Lung (tissue), 12 donors: ENCODE results near the gene NDUFB6. TPM values are rescaled to one million over a fixed set of nuclear protein-coding genes. Genes with fewer than 3 reads are reported as not detected.

Experiments used
- ATAC-seq: fragments of 200-7000 bp; cut with Tn5 transposase; one replicate; pipeline ENCODE4 v1.9.1; 2020; ENCODE audit warnings: moderate number of reproducible peaks; ENCODE audit not compliant: insufficient read depth, low FRiP score
- DNase-seq, 3 donors: peaks; one replicate each; pipeline ENCODE4 v3.0.0-alpha.2; 2013 to 2017
- H3K27ac ChIP-seq, 2 donors: one replicate each; pipeline ENCODE4 v1.5.1; 2013; ENCODE audit warnings: mild to moderate bottlenecking in 2 of 2, moderate library complexity in 2 of 2, control low read depth in 1 of 2, inconsistent platforms in 1 of 2, low read depth in 1 of 2, low read length in 1 of 2
- H3K27me3 ChIP-seq, 3 donors: one replicate each; pipeline ENCODE4 v1.5.1; 2013; ENCODE audit warnings: low read length in 2 of 3; ENCODE audit not compliant: control insufficient read depth in 3 of 3, insufficient read depth in 3 of 3
- H3K36me3 ChIP-seq, 4 donors: one replicate each; pipeline ENCODE4 v1.5.1; 2013; ENCODE audit warnings: low read length in 4 of 4, mild to moderate bottlenecking in 1 of 4, moderate library complexity in 1 of 4; ENCODE audit not compliant: control insufficient read depth in 4 of 4, insufficient read depth in 4 of 4
- H3K4me1 ChIP-seq, 5 donors: one replicate each; pipeline ENCODE4 v1.5.1; 2013; ENCODE audit warnings: low read length in 5 of 5, mild to moderate bottlenecking in 2 of 5, moderate library complexity in 1 of 5; ENCODE audit not compliant: control insufficient read depth in 5 of 5, insufficient read depth in 5 of 5
- H3K4me3 ChIP-seq: one replicate; pipeline ENCODE4 v1.5.1; 2013; ENCODE audit warnings: mild to moderate bottlenecking, control low read depth, moderate library complexity
- H3K9ac ChIP-seq, 2 donors: one replicate each; pipeline ENCODE4 v1.5.1; 2013; ENCODE audit warnings: low read length in 2 of 2, control low read depth in 1 of 2; ENCODE audit not compliant: insufficient read depth in 1 of 2
- H3K9me3 ChIP-seq, 4 donors: one replicate each; pipeline ENCODE4 v1.5.1; 2013; ENCODE audit warnings: low read length in 3 of 4, mild to moderate bottlenecking in 1 of 4, moderate library complexity in 1 of 4; ENCODE audit not compliant: control insufficient read depth in 4 of 4, insufficient read depth in 3 of 4
- WGBS, 2 donors: extraction: QIAGEN DNeasy Blood & Tissue Kit; methylation state at CpG; one replicate each; pipeline ENCODE4 v1.1.7; 2013; 5-methylcytosine and 5-hydroxymethylcytosine counted together
- polyA plus RNA-seq, 2 donors: library from polyadenylated mRNA; stranded (reverse); fragments of 200-250 nt; gene quantifications; one replicate each; pipeline ENCODE4 v1.2.1, GENCODE V29; 2013
- total RNA-seq, 2 donors: library from RNA; depleted of rRNA in 1 of 2; stranded (reverse); fragments of >200 nt in 1 of 2; gene quantifications; one replicate each; pipeline ENCODE4 v1.2.1, GENCODE V29; 2014 to 2021
- TF ChIP-seq, protein P1 (sequence below): IDR thresholded peaks from 2 replicates; pipeline ENCODE4 v1.5.1; 2012; ENCODE audit warnings: mild to moderate bottlenecking; ENCODE audit errors: control extremely low read depth, extremely low read depth
- donor health status: control.
- donor health status: control.
- donor health status: Bipolar disorder and iron deficiency.
- donor health status: healthy.
- donor health status: DM: yes; HTN: yes; CAD: no.

Gene NDUFB6
- total and polyA plus RNA-seq, 4 donors, result 34.4 to 48.6 (median 42.2) TPM

DNA sequence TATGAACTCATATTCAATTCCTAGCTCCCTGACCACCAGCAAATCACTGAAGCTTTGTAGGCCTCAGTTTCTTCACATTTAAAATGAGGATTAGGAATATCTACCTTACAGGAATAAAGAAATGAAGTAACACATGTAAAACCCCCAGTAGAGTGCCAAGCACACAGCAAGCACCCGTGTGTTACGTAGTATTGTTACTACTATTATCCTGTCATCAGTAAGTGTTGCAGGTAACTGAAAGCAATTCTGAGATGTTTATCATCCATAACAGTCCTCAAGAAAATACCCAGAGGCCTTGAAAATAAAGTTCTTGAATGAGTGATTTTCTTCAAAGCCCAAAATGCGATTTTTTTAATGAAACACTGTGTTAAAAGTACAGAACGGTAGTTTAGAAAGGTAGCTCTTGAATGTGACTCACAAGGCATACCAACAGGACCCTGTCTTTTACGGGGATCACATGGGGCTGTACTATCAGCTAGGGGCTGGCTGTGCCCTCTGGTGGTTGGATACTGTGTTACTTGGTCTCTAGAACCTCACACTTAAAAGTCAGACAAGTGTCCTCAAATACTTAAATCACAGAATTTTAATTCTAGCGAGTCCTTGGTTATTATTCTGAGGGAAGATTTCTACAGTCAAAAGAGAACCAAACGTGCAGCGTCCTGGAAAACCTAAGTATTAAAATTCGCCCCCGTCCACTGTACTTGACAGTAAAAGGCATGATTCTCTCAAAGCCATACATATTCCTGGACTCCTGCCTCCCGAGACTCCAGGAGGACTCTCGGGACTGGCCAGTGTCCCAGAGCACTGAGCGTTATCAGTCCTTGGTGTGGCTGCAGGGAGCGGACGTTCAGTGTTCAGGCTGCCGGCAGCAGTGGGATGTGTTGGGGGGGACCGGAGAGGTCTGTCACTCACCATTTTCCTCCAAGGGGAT lies 725 bp downstream of the NDUFB6 start:
- WGBS, 2 donors, result 1 to 2% methylated on average over 17 of the region's 17 CpGs
- Histone ChIP-seq H3K27me3 (peaks cover 0 to 7% (median 0%) of the 10 kb centered on the region in 3 donors), H3K9ac (peak overlapping the region; percentile 94 to 98), H3K27ac (peak overlapping the region; percentile 86 to 97), H3K4me1 (peaks cover 0 to 21% (median 5%) of the 10 kb centered on the region in 5 donors), H3K9me3 (no peaks in the 10 kb centered on the region), H3K36me3 (peaks cover 0 to 6% (median 2%) of the 10 kb centered on the region in 4 donors), H3K4me3 (peak overlapping the region; percentile 91)
- ATAC-seq (peak; percentile 87), DNase-seq (peak; percentile 67 to 82 (median 82))
- TF ChIP-seq, protein P1, sequence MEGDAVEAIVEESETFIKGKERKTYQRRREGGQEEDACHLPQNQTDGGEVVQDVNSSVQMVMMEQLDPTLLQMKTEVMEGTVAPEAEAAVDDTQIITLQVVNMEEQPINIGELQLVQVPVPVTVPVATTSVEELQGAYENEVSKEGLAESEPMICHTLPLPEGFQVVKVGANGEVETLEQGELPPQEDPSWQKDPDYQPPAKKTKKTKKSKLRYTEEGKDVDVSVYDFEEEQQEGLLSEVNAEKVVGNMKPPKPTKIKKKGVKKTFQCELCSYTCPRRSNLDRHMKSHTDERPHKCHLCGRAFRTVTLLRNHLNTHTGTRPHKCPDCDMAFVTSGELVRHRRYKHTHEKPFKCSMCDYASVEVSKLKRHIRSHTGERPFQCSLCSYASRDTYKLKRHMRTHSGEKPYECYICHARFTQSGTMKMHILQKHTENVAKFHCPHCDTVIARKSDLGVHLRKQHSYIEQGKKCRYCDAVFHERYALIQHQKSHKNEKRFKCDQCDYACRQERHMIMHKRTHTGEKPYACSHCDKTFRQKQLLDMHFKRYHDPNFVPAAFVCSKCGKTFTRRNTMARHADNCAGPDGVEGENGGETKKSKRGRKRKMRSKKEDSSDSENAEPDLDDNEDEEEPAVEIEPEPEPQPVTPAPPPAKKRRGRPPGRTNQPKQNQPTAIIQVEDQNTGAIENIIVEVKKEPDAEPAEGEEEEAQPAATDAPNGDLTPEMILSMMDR, result no peak

DNA sequence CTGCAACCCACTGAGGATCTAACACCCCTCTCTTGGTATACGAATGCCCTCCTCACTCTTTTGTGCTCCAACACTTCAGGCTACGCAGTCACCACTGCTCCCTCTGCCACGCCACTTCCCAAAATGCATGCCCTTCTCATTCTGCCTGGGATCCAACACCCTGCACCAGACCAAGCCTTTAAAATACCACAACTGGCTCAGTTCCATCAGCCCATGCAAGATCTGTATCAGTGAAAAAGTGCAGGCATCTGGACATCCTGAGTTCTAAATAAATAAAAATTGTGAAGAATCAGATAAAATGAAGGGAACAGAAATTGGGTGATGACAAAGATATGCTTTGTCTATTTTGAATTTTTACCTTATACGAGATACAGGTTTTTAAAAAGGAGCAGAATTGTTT lies 2.7 kb downstream of the NDUFB6 start:
- no peak for DNase-seq
- no peak overlapping the region for H3K4me3 ChIP-seq
- H3K9ac ChIP-seq, result no peak overlapping the region
- no peak overlapping the region for H3K27ac ChIP-seq
- no peaks in the 10 kb centered on the region for H3K9me3 ChIP-seq
- no peaks in the 10 kb centered on the region for H3K27me3 ChIP-seq
- H3K4me1 ChIP-seq, result peaks cover 0 to 21% (median 5%) of the 10 kb centered on the region in 5 donors
- ATAC-seq, result no peak
- TF ChIP-seq, protein P1, result no peak
- 89% methylated on average over 4 of the region's 4 CpGs for WGBS, 2 donors
- peaks cover 8 to 17% (median 9%) of the 10 kb centered on the region in 4 donors for H3K36me3 ChIP-seq

DNA sequence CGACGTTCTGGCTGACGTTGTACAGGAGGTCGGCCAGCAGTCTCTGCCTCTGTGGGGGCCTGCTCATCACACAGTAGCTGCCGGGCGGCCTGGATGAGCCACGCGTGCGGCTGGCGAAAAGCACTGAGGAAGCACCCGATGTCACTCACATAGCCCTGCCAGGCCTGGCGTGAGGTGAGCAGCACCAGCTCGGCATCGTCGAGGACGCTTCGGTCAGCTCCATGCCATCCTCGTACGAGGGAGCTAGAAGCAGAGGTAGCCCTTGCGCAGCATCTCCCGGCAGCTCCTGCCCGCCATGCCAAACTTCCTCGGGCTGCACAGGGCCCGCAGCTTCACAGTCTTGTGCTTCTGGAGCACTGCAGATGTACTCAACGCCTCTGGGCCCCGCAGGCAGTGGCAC lies 6.2 kb downstream of the NDUFB6 start:
- TF ChIP-seq, protein P1, result no peak
- DNase-seq (no peak), ATAC-seq (no peak)
- peaks cover 8 to 20% (median 13%) of the 10 kb centered on the region in 4 donors for H3K36me3 ChIP-seq
- 96 to 97% methylated on average over 25 to 26 of the region's 26 CpGs for WGBS, 2 donors
- no peak overlapping the region for H3K27ac ChIP-seq
- peaks cover 0 to 11% (median 2%) of the 10 kb centered on the region in 5 donors for H3K4me1 ChIP-seq
- H3K27me3 ChIP-seq, result no peaks in the 10 kb centered on the region
- no peak overlapping the region for H3K4me3 ChIP-seq
- no peak overlapping the region for H3K9ac ChIP-seq
- no peaks in the 10 kb centered on the region for H3K9me3 ChIP-seq
